NCI-H2196 (cell line): ENCODE data around the gene ERBB4.
"Not testable (repeated sequence)": the region's sequence is repeated elsewhere in the genome, so short reads cannot be mapped to it uniquely, and the experiment has no call there.

ENCODE experiments used
- DNase-seq: peaks from one replicate; lab custom pipeline; 2025; ENCODE audit not compliant: unreplicated experiment; lab: John Stamatoyannopoulos, UW

The ERBB4 gene

GRCh38 chr2:212154477-212154878 lies 384.1 kb downstream of the ERBB4 start:
- DNase-seq = no peak

GRCh38 chr2:212153923-212154322 lies 384.7 kb downstream of the ERBB4 start:
- DNase-seq = no peak

- peak; percentile 2 for DNase-seq
Measured at GRCh38 chr2:212147921-212148513, 390.6 kb downstream of the ERBB4 start.

- DNase-seq = no peak
Measured at GRCh38 chr2:212146416-212146815, 392.2 kb downstream of the ERBB4 start.

GRCh38 chr2:212145121-212145520 lies 393.5 kb downstream of the ERBB4 start:
- no peak for DNase-seq

GRCh38 chr2:212142631-212143030 lies 396.0 kb downstream of the ERBB4 start:
- DNase-seq = no peak

GRCh38 chr2:212141499-212141898 lies 397.1 kb downstream of the ERBB4 start:
- no peak for DNase-seq

GRCh38 chr2:212136216-212136795 lies 402.3 kb downstream of the ERBB4 start:
- no peak for DNase-seq

GRCh38 chr2:212135739-212136138 lies 402.9 kb downstream of the ERBB4 start:
- DNase-seq = peak; percentile 25

GRCh38 chr2:212133337-212133736 lies 405.3 kb downstream of the ERBB4 start:
- no peak for DNase-seq

GRCh38 chr2:212124598-212124997 lies 414.0 kb downstream of the ERBB4 start:
- DNase-seq = peak; percentile 15

GRCh38 chr2:212119591-212119990 lies 419.0 kb downstream of the ERBB4 start:
- no peak for DNase-seq

GRCh38 chr2:212117926-212118325 lies 420.7 kb downstream of the ERBB4 start:
- DNase-seq = no peak

- no peak for DNase-seq
Measured at GRCh38 chr2:212114489-212114888, 424.1 kb downstream of the ERBB4 start.

GRCh38 chr2:212112401-212112800 lies 426.2 kb downstream of the ERBB4 start:
- DNase-seq = no peak

GRCh38 chr2:212109792-212110680 lies 428.6 kb downstream of the ERBB4 start:
- no peak for DNase-seq

GRCh38 chr2:212109217-212109616 lies 429.4 kb downstream of the ERBB4 start:
- DNase-seq = no peak

GRCh38 chr2:212107989-212108388 lies 430.6 kb downstream of the ERBB4 start:
- DNase-seq = no peak

GRCh38 chr2:212107014-212107413 lies 431.6 kb downstream of the ERBB4 start:
- DNase-seq = no peak

- not testable (repeated sequence) for DNase-seq
Measured at GRCh38 chr2:212106536-212106935, 432.1 kb downstream of the ERBB4 start.

GRCh38 chr2:212099658-212100057 lies 438.9 kb downstream of the ERBB4 start:
- no peak for DNase-seq

- DNase-seq = no peak
Measured at GRCh38 chr2:212098966-212099365, 439.6 kb downstream of the ERBB4 start.
